Measurements from ENCODE around the gene RPS3A. TPM values are rescaled to one million over a fixed set of nuclear protein-coding genes. Genes with fewer than 3 reads are reported as not detected.
A peak's percentile ranks its signal among the peaks of the same experiment; 100 is the strongest.
"Not testable (repeated sequence)": the region's sequence is repeated elsewhere in the genome, so short reads cannot be mapped to it uniquely, and the experiment has no call there.

RPS3A gene
- total RNA-seq, 1 experiment from 2014 or later: 2,821 TPM

DNA sequence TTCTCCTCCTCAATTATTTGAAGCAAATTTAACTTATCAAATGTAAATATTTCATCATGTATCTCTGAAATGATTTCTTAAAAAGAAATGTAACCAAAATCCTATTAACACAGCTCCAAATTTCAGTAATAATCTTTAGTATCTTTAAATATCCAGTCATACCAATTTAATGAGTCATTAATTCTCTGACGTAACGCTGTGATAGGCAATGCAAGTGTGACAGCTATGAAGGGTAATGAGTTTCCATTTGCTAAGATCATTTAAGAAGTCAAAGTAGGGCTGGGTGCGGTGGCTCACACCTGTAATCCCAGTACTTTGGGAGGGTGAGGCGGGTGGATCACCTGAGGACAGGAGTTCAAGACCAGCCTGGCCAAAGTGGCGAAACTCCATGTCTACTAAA is 15.6 kb downstream of the RPS3A start:
- DNase-seq (ENCODE audit: low read depth): no peak

DNA sequence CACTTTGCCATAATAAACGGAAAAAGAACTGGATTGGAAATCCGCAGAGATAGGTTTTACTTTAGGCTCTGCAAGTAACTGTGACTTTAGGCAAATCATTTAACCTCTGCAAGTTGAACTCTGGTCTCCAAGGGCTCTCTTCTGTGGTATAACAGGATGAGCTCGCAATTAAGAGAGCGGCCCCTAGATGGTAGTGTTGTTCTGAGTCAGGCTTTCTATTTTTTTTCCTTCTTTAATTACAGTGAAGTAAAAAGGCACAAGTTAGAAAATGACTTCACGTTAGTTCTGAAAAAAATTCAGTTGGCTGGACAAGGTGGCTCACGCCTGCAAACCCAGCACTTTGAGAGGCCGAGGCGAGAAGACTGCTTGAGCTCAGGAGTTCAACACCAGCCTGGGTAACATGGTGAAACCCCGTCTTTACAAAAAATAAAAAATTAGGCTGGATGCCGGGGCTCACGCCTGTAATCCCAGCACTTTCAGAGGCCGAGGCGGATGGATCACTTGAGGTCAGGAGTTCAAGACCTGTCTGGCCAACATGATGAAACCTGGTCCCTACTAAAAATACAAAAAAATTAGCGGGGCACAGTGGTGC is 18.0 kb downstream of the RPS3A start:
- peak; percentile 70 for DNase-seq (ENCODE audit: low read depth)

DNA sequence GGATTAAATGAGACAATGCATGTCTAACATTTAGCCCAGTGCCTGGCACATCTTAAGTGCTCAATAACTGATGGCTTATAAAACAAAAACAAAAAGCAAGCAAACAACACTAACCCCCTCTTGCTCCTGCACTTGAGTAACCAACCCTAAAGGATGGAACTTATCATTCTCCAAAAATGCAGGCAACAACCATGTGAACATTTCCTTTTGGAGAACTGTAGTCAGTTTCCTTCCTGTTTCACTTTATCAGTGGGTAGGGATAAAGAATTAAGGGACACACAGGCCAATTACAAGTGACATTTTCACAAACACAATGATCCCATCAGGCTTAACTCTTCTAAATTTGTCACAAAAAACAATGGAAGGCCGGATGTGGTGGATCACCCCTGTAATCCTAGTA is 30.4 kb downstream of the RPS3A start:
- DNase-seq (ENCODE audit: low read depth): no peak

DNA sequence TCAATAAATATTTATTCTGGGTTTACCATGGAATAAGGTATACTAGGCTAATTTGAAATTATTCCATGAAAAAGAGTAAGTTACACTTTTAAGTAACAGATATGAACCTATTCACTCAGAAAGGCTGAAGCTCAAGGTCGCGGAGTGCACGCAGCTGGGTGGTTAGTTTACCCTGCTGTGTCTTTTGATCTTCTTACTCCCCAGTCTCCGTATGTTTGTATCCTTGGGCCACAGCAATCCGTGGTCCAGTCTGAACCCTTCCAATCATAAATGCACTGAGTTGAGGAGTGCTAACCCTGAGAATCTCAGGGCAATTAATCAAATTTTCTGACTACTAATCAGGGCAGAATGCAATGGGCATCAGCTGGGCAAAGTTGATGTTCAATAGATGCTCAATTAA is 33.9 kb downstream of the RPS3A start:
- DNase-seq (ENCODE audit: low read depth): no peak

DNA sequence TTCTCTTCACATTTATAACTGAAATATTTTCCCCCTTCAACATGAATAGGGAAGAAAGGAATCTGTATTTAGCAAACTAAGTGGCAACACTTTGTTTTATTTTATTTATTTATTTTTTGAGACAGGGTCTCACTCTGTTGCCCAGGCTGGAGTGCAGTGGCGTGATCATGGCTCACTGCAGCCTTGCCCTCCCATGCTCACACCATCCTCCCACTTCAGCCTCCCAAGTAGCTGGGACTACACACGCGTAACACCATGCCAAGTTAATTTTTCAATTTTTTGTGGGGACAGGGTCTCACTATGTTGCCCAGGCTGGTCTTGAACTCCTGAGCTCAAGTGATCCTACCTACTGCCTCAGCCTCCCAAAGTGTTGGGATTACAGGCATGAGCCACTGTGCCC is 36.6 kb downstream of the RPS3A start:
- DNase-seq (ENCODE audit: low read depth): not testable (repeated sequence)

DNA sequence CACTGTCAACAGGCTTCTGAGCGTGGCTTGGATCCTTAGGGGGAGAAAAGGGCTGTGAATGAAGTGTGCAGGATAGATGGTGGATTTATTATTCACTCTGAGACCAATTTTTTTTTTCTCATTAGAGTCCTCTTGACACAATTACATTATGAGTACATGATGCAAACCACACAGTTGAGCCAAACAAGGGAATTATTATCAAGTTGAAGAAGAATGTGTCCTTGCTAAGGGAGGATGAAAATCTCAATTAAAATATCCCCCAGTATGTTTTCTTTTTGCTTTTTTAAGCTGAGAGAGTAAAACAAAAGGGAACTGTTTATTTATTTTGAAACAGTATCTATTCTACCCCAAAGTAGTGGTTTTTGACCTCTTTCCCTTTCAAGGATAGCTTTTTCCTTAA is 40.4 kb downstream of the RPS3A start:
- no peak for DNase-seq (ENCODE audit: low read depth)

DNA sequence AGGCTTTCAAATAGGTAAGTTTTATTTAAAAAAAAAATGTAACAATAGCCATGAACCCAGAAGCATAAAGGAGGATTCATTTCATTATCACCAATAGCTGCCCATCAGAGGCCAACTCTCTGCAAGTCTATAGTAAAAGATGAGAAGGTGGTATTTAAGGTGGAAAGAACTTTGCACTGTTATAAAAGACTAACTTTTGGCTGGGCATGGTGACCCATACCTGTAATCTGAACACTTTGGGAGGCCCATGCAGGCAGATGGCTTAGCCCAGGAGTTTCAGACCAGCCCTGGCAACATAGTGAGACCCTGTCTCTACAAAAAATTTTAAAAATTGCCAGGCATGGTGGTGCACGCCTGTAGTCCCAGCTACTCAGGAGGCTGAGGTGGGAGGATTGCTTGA is 43.3 kb downstream of the RPS3A start:
- no peak for DNase-seq (ENCODE audit: low read depth)

DNA sequence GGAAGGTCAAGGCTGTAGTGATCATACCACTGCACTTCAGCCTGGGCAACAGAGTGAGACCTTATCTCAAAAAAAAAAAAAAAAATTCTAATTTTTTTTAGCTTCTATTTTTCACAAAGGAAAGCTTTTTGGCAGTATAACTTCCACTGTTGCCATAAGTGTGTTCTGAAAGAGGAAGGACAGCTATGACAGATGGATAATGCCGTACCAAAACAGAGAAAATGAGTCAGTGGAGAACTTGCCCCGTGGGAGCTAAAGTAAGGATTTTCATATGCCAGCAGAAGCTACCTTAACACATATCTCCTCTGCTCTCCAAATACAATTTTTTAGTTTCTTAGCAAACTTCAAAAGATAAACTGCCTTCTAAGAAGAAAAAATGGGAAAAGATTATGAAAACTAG is 43.7 kb downstream of the RPS3A start:
- peak; percentile 30 for DNase-seq (ENCODE audit: low read depth)

DNA sequence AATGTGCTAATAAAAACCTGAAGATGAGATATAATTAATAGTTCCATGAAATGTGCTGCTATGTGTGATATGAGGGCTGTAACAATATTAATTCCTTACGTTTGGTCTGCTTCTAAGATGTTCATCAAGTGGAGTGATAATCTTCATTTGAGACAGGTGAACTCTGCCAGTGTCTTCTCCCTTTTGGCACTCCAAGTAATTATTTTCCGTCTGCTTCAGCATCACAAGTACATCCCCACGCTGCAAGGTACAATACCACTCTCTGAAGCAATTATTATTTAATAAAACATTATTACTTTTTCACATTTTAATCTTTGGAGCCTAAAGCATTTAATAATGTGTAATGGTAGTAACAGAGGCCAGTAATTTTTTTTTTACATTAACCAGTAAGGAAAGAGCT is 44.4 kb downstream of the RPS3A start:
- no peak for DNase-seq (ENCODE audit: low read depth)

DNA sequence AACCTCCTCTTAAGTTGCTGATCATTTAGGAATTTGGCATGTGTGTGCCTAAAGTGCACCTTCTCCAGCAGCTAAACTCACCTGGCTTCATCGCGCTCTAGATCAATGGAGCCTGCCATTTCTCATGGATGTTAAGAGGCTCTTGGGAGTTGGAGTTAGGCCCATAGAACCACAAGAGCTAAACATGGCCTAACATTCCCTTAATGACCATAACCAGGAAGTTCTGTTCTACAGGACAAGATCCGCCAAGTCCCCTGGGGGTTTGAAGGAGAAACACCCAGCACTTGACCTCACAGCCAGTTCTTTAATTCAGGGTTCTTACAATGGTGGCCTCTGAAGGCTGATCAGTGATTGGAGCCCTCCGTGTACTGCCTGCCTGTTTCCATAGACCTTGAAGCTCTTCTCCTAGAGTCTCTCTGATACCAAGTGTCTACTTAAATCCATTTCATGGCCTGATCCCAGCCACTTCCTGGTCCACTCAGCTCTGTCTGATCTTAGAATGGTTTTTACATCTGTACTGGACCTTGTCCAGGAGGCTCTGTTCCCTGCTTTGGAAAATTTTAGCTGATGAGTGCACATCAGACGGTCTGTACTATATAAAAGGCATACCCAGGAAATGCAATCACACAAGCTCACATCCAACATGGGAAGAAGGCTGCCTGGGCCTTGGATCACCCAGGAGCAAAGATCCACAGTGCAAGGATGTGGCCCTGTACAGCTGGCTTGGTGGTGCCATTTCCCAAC is 45.1 kb downstream of the RPS3A start:
- DNase-seq (ENCODE audit: low read depth): no peak

DNA sequence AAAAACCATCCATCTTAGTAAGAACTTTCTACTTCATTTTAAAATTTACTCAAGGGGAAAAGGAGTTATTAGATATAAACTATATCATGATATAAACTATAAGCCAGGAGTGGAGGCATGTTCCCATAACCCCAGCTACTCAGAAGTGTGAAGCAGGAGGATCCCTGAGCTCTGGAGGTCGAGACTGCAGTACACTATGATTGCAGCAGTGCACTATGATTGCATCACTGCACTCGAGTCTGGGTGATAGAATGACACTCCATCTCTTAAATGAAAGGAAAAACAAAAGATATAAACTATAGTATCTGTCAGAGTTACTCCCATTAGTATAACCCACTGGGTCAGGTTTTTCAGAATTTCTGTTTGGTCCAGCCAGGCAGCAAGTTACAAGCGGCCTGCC is 47.6 kb downstream of the RPS3A start:
- DNase-seq (ENCODE audit: low read depth): no peak

DNA sequence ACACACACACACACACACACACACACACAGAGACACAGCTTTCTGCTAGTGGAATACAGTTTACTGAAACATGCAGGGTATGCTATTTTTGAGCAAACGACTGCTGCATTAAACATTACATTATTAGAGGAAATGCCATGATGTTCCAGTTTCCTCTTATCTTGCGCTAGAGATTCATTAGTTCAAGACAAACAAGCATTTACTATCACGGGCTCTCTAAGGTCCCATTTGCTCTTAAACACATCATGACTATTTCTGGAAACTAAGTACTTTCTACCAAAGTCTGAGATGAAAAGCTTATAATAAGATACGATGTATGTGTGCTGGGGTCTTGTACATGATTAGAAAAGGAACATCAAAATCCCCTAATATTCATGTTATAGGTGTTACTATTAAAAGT is 48.8 kb downstream of the RPS3A start:
- DNase-seq (ENCODE audit: low read depth): no peak

DNA sequence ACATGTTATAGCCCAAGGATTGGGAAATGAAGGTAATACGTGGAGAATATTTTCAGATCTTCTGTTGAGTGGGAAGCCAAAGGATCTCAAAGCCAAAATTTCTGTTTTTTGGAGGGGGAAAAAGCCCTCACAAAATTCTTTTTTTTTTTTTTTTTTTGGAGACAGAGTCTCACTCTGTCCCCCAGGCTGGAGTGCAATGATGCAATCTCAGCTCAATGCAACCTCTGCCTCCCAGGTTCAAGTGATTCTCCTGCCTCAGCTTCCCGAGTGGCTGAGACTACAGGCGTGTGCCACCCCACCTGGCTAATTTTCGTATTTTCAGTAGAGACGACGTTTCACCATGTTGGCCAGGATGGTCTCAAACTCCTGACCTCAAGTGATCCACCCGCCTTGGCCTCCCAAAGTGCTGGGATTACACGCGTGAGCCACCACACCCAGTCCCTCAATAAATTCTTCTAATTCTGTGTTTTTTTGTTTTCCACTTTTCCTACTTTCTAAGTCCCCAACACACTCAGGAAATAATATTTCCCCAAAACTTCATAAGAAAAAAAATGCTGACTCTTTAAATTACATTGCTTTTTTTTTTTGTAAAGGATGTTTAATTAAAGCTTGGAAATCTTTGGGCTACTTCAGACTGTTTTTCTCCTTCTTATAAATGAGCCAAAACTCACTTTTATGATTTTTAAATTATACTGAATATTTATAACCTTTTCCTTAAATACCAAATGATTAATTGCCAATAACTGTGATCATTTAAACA is 51.6 kb downstream of the RPS3A start:
- DNase-seq (ENCODE audit: low read depth): no peak

DNA sequence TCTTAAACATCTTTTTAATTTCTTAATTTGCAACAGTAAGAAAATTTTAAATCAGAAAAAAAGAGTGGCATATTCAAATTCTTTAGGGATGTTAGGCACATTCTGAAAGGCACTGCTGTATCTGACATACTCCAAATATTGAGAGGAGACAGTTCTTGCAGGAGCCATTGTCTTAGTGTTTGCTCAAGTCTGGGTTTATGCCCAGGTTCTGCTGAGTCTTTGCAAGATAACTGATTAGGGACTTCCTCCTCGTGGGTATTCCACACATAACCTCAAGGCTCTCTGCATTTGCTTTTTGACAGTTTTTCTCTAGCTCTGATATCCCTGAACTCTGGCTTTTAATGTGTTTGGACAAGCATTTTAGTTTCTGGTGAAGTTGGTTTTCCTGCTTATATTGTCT is 52.6 kb downstream of the RPS3A start:
- no peak for DNase-seq (ENCODE audit: low read depth)

DNA sequence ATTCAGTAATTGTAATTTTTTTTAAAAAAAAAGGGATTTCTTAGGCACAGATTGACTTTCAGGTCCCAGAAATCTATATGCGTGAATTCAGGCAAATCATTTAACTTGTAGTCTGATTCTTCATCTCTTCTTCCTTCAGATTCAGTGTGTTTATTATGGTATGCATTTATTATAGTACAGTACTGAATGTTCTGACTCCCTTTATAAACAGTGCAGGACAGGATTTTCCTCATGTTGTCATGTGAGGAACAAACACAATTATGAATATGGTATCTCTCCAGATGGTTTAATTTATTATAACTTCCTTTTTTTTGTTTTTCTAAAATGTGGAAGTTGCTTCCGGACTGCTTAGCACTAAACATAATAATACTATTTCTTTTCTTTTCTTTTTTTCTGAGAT is 54.2 kb downstream of the RPS3A start:
- no peak for DNase-seq (ENCODE audit: low read depth)

Other genes with a start within 250 kb of the RPS3A start
- 20.8 and 39.4 TPM in 2 replicates for gene LRBA, start 84.3 kb upstream of the RPS3A start, total RNA-seq (2014; rRNA removed)
- gene PRSS48, start 177.5 kb downstream of the RPS3A start, total RNA-seq (2014; rRNA removed): not detected in 2 replicates
- 38.5 and 45.3 TPM in 2 replicates for gene SH3D19, start 226.0 kb downstream of the RPS3A start, total RNA-seq (2014; rRNA removed)

All from LHCN-M2 (cell line).